Measurements from ENCODE around the gene C2CD4D.

C2CD4D gene

DNA sequence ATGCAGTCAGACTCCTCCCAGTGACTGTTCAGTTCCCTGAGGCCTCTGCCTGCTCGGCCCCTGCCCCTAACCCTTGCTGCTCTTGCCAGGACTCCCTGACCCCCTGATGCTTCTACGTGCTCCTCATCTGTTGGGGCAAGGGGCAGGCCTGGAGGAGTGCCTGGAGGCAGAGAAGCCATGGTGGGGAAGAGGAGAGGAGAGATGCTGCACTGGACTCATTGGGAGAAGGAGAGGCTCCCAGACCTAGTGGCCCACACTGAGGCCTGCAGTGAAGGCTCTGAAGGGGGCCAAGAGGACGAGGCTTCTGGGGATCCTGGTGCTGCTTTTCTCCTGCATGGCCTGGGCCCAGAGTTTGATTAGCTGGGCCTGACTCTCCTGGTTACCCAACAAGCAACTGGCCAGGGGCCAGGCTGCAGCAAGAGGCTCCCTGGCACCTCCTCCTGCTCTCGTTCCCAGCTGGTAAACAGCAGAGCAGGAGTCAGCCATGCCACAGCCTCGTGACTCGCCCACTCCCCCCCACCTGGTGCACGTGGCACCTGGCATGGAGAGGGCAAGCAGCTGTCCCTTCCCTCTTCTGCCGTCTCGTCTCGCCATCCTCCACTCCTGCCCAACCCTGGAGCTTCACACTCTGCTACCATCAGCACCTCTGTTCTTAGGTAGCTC lies 7.2 kb downstream of the C2CD4D start:
- DNase-seq: no peak

DNA sequence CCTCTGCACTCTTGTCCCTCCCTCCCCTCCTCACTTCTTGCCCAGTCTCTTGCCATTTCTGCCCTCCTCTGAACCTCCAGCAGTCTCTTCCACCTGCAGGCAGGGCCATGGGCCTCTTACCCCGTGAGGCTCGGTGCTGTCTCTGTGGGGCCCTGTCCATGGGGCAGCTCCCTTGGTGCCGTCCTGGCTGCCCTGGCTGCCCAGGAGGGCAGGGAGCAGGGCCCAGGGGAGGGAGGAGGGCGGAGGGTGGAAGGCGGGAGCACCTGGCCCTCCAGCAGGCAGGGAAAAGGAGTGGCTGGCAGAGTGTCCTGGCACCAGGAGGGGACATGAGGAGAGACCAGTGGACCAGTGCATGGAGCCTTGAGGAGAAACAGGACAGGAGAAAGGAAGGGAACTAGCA lies 8.0 kb downstream of the C2CD4D start, which contains the start of gene RORC:
RORC (minus strand) TSS at position 198 of the 400 bp plus-strand sequence; CDS start at position 160, 38 bp downstream.
- no peak for DNase-seq

DNA sequence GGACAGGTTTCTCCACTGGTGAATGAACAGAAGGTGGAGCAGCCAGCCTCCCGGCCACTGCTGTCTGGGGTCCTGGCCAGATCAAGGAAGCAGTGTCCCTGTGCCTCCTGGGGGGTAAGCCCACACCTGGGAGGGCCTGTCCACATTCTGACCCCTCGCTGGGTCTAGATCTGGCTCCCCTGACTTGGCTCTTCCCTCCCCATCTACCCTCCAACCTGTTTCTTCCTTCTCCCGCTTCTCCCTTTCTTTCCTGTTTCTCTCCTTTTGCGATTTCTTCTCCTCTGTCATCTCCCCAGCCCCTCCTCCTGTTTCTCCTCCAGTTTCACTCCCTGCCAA lies 8.4 kb downstream of the C2CD4D start:
- DNase-seq: no peak

DNA sequence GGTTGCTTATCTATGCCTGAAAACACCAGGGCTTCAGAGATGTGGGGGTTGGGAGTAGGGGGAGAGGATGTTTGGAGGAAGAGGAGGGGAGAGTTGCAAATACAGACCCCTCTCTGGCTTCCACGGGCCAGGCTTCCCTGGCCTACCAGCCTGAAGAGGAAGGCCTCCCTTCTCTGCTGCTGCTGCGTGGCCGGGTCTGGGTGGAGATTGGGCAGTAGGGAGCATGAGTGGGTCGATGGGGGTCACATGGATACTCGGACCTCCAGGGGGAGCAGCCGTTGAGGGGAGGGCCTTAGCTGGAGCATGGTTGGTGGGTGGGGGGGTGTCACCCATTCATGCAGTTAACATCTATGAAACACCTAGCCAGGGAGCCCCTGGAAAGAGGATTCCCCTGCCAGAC lies 9.6 kb downstream of the C2CD4D start:
- DNase-seq: no peak

DNA sequence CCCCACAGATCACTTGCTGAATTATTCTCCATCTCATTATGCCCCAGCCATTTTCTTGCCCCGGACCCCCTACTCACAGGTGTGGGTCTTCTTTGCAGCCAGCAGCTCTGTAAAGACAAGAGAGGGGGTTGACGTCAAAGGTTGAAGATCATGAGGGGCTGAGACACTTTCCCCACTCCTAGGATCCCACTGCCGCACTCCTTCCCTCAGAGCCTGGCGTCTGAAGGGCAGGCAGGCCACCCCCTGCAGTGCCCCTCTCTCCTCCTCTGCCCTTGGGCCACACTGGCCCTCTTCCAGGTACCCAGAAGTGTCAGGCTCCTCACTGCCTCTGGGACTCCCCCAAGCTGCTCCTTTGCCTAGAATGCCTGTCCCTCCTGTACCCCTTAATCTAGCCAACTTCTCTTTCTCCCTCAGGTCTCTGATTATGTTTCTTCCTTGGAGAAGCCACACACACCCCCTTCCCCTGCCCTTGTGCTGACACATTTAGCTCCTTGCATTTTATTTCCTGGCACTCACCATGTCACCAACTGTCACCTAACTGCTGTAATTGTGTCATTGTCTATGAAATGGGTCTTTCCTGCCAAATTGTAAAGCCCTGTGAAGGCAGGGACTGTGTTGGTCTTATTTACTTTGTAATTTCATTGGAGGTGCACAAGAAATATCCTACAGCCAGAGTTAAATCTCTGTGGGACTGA lies 10.1 kb downstream of the C2CD4D start:
- no peak for DNase-seq

DNA sequence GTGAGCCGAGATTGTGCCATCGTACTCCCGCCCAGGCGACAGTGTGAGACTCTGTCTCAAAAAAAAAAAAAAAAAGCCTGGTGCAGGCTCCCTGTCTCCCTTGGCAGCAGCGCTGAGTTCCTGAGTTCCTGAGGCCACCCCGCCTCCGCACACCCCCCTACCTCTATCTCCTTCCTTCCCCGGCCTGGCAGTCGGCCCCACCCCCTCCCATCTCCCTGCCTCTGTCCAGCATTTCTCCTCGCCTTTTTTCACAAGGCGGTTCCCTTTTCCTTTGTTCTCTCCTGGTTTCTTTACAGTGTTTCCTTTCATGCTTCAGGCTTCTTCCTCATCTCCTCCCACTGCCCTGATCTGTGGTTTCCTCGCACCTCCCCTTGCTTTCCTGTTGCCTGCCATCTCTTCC lies 10.7 kb downstream of the C2CD4D start:
- no peak for DNase-seq

DNA sequence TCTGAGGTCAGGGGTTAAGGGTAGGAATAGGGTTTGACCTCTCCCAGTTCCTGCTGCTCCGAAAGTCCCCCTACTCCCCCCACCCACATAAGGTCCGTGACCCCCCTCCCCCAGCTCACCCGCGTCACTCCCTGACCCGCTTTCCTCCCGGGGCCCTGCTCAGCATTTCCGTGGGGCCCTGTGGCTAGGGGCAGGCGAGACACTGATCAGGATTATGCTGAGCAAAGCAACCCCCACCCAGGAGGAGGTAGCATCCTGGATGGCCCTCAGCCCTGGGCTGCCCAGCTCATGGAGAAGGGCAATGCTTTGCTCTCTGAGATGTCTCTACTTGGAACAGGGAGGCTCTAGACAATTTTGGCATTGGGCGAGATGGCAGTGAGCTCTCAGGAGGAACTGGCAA lies 11.8 kb downstream of the C2CD4D start:
- DNase-seq: no peak

DNA sequence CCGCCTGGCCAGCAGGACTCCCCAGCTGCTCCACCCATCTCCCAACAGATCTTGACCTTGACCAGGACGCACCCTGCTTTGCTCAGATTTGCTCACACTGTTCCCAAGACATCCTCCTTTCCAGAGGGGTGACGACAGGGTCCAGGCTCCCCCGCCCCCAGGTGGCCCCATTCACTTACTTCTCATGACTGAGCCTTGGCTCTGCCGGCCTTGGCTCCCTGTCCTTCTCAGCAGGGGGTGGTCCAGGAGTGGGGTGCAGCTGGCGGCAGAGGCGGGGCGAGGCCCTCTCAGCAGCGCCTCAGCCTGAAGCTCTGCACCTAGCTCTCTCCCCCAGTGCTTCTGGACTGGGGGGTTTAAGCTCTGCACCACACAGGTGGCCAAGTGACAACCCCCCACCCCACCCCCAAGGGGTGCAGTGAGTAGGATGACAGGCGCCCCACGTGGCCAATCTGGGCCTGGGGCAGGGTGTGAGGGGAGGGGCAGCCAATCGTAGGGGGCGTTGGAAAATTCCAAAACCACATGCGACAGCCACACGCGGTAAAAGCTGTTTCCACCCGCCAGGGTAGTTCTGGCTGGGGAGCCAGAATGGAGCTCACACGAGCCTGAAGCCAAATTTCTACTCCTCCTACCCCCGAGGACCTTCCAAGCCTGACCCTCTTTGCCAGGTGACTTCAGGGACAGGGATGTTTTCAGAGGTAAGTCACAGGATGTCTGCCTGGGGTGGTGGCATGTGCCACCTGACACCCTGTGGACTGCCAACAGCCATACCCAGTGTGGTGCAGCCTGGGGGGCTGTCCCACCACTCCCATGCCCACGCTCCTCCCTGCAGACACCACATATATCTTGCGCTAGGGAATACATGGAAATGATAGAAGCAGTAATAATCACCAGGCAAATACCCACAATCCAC lies 13.6 kb downstream of the C2CD4D start:
- peak; percentile 32 for DNase-seq

DNA sequence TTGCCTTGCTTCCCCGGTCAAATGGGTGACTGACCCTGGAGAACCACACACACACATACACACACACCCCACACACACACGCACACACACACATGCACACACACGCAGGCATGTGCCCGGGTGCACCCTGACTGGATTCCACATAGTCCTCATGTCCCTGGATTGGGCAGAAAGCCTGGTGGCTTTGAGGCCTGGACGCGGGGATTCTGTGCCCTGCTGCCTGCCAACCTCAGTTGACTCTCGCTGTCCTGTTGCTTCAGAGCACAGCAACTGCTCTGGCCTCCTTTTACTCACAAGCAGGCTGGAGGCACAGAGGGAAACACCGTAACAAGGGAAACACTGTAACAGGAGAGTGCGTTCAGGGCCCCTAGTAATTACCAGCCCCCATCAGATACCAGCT lies 14.4 kb downstream of the C2CD4D start:
- DNase-seq: no peak

DNA sequence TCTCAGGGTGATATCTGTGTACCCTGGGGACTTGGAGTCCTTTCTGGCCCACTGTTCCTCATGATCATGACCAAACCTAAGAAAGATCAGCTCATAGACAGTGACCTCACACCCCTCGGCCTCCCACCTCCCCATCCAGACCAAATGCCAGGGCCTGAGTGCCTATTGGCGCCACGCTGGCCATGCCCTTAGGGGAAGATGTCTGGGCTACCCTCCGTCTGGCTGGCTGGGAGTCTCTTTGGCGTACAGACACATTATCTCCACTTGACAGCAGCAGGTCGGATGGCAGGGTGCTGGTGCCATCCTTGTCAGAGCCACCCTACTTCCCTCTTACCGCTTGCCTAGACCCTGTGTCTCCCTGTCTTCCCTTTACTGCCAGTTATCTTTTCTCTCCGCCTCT lies 16.4 kb downstream of the C2CD4D start:
- DNase-seq: no peak

DNA sequence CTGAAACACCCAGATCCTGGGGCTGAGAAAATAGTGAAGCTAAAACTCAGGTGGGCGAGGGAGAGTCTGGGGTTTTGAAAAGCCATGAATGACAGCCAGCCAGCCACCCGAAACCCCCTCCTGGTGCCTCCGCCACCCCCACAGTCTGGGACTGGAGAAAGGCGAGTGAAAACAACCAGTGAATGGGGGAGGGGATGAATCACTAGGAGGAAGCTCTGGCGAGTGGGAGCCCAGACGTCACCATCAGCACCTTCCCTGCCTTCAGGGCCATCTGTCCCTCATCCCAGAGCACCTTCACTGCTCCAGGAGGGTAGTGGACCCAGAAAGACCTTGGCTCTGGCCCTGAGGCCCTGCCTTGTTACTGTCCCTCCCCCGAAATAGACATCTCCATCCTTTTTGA lies 17.2 kb downstream of the C2CD4D start:
- peak; percentile 40 for DNase-seq

DNA sequence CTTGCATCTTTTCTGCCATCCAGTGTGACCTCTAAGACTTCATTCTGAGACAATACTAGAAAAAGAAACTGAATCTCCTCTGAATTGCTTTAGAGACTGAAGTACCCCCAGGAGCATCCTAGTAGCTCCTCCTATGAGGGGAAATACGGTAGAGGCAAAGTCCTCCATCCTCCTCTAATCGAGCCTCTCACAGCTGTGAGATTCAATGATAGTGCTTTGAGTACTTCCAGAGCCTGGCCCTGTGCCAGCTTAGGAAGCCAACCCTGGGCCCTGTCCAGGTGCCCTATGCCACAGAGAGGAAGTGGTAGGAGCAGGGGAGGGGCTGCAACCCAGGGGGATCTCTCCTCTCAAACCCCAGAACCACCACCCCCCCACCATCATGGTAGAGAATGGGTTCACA lies 18.7 kb downstream of the C2CD4D start:
- DNase-seq: no peak

DNA sequence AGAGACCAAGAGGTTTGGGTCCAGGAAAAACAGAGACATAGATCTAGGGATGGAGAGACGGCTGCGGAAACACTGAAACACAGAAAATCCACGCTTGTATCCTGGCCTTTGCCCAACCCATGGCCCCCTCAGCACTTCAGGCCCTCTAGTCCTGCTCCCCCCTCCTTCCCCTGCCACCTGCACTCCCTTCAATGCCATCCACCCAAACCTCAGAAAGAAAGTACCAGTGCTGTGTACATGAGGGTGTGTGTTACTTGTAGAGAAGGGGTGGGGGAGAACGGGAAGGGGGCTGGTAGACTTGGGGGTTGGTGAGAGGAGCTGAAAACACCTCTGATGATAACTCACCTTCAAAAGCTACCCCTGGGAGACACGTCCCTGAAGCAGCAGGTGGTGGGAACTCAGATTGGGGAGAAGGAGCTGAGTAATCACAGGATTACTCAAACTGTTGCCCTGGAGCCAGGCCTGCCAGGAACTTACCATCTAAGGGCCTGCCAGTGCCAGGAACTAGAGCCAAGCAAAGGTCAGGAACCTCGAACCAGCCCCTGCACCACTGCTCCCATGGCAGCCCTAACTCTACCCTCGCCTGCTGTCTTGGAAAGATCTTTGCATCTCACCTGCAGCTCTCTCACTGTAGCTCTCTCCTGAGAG lies 19.5 kb downstream of the C2CD4D start:
- DNase-seq: no peak

DNA sequence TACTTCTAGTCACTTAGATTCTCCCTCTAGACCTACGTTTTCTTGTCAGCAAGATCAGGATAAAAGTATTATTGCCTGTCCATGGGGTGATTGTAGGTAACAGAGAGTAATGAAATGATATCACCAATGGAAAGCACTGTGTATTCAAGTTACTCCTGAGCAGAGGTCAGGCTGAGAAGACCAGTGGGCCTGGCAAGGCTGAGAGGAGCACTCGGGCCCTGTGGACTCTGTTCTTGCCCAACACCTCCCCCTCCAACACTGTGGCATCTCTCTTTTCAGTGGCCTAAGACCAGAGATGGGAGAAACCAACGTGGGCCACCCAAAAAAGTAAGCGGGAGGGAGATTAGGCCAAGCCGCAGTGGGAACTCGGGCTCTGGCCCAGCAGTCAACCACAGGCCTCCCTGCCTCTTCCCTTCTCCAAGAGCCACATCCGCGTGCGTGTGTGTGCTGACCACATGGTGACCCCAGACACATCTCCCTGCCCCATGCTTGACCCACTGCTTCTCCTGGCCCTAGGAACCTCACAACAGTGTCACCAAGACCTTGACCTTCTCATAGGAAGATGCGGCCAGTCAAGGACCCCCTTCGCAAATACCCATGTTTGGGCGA lies 20.3 kb downstream of the C2CD4D start:
- DNase-seq: no peak

DNA sequence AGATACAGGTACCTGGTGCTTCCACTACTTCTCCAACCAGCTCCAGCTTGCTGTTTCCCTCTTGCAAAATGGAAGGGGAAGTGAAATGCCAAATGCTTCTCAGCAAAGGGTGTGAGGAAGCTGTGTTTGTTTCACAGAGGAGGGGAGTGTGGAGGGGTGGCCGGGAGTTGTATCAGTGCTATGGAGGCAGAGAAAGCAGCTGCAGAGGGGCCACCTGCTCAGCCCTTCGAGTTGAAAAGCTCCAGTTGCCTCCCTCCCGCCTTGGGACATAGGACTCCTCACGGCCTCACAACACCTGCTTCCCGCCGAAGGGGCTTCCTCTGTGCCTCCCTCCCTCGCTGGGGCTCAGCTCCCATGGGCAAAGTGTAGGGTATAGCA lies 22.3 kb downstream of the C2CD4D start:
- no peak for DNase-seq

DNA sequence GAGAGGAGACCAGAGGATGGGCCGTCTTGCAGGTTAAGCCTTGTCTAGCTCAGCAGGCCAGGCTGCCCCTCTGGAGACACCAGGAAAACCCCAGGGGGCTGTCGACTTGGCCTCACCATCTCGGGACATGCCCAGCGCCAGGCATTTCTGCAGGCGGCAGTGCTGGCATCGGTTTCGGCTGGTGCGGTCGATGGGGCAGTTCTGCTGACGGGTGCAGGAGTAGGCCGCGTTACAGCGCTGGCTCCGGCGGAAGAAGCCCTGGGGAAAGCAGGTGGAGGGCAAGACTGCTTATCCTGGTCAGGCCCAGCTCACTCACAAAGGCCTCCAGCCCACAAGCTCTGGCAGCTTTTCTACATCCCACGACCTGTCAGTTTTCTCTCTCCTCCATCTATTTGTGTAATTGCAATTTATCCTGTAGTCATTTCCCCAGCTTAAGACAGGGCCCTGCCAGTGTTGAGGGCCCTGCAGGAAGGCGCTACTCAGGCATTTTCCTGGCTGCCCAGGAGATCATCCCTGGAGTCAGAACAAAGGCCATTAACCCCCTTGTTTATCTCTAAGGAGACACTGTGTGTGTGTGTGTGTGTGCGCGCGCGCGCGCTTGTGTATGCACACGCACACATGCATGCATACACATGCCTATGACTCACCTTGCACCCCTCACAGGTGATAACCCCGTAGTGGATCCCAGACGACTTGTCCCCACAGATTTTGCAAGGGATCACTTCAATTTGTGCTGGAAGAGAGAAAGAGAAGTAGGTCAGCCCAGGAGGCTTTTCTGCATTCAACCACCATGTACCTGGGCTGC lies 22.9 kb downstream of the C2CD4D start:
- no peak for DNase-seq

DNA sequence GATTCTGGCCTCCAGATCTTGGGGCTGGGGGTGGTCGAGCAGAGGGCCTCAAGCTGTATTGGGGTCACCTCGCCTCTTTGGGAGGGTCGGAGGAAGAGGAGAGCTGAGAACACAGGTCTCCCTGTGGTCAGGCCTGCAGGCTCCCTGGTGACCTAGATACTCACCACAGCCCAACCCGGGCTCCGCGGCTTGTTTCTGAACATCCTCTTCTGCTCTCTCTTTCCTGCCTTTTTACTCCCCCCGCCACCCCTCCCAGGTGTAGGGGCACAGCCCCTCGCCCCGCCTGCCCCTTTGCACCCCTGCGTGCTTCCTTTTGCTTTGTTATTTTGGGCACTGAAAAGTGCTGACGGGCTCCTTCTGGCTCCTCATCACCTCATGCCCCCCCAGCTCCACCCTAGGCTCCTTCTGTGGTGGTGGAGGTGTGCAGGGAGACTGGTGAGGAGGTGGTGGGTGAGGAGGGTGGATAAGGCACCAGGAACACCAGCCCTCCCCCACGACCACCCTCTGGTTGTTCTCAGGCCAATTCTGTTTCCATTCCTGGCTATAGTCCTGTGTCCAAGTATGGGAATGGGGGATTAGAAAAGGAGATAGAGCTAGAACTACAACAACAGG lies 23.8 kb downstream of the C2CD4D start:
- DNase-seq: no peak

DNA sequence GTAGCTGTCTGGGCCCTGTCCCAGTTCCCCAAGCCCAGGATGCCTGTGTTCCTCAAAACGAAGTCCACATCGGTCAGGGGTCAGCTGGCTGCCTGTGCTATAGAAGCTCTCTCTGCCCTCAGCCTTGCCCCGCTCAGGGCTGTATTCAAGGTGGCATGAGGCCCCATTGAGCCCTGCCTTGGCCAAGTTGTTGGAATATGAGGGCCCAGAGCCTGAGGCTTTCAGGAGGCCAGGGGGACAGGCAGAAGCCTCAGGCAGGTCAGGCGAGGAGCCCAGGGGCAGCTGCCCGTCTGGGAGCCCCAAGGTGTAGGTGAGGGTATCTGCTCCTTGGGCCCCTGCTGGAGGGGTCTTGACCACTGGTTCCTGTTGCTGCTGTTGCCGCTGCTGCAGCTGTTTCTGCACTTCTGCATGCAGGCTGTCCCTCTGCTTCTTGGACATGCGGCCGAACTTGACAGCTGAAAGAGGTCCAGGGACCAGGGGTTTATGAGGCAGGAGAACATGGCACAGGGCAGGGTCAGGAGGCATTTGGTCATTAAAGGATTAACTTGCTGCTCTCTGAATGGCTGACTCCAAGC lies 24.6 kb downstream of the C2CD4D start:
- DNase-seq: no peak

DNA sequence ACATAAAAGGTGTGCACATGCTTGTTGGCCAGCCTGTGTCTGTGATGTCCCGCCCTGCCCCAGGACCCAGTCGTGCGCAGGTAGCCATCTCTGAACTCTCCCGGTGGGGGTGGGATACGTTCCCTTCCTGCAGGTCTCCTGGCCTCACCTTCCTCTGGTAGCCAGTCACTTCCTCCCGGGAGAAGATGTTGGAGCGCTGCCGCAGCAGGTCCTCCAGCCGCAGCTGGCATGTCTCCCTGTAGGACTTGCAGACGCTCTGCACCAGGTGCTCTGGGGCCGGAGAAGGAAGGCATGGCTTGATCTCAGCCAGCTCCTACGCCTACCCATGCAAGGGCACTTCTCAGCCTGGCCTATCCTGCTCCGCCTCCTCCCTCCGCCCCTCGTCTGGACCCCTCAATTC lies 25.2 kb downstream of the C2CD4D start:
- no peak for DNase-seq

DNA sequence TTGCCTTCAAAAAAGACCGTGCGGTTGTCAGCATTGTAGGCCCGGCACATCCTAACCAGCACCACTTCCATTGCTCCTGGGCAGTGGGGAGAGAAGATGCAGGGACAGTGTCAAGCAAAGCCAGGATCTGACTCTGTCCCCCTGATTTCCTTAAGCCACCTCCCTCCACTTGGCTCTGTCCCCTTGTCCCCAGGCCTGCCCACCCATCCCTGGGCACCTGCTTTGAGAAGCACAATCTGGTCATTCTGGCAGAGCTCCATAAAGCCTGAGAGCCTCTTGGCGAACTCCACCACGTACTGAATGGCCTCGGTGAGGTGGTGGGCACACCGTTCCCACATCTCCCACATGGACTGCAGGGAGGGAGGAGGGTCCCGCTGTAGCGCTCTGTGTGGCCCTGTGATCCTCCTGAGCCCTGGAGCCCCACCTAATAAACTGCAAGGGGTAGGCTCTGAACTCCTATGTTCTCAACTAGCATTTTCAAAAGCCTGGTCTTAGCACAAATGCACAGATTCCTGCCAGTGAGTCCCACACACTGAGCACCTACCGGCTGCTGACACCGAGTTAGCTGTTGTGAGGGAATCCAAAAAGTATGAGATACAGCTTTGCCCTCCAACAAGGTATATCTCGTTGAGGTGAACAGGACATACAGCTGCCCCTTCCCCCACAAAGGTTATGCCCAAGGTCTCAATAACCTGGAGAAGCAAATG lies 26.2 kb downstream of the C2CD4D start:
- no peak for DNase-seq

DNA sequence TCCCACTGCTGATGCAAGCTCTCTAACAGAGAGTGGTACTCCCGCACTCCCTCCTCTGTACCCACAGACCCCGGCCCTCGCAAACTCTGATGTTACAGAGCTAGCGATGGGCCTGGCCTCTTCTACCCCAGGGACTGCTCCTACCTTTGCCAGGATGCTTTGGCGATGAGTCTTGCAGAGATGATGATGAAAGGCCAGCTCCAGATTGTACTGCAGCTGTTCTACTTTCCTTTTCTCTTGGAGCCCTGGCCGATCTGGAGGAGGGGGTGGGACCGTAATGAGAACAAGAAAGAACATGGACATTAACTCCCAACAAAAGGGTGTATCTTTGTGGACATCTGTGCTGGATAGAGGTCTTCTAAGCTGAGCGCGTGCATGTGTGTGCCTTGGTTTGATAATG lies 28.4 kb downstream of the C2CD4D start:
- DNase-seq: no peak
